ENCODE data around the gene HPCAL1.

HPCAL1 gene

DNA sequence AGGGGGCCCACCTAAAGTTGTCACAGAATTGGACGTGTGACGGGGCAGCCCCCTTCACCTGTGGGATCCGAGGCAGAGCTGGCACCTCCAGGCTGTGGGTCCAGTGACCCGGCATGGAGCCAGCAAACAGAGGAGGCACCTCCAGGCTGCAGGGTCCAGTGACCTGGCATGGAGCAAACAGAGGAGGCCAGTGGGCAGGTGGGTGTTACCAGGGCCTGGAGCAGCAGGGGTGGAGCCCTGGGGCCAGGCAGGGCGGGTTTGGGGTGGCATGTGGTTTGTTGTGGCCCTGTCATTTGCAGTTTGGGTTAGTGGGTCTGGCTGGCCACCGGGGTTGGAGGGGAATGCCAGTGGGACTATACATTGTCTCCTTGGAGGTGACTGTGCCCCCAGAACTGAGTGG, 68.2 kb downstream of the HPCAL1 start:
- DNase-seq (ENCODE audit: low read depth): no peak

DNA sequence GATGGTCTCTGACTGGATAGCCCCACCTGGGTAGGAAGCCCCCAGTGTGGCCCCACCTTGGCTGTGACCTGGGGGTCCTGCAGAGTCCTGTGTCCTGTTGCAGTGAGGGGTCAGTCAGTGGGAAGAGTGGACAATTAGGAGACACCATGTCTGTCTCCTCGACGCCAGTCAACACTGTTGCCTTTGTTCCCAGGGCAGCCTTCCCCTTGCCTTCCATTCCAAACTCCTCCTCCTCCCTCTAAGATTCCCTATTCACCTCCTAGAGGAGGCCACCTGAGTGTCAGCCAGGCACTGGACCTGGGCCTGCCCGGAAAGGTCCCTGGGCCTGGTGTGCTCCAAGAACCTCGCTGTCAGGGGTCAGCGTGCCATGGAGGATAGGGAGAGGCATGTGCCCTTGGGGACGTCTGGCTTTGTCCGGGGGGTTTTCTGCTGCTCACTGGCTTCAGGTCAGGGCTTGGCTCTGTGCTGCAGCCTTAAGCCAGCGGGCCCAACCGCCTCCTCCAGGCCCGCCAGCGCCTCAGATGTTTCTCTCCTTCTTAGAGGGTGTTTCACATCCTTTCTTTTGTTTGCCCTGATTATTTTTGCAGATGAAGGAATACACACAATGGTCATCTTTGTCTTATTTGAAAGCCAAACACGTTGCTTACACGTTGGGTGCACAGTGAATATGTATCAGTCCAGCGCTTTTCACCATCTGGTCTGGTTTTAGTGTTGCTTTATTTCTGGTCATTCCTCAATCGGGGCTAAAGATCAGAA, 68.9 kb downstream of the HPCAL1 start:
- no peak for DNase-seq (ENCODE audit: low read depth)

DNA sequence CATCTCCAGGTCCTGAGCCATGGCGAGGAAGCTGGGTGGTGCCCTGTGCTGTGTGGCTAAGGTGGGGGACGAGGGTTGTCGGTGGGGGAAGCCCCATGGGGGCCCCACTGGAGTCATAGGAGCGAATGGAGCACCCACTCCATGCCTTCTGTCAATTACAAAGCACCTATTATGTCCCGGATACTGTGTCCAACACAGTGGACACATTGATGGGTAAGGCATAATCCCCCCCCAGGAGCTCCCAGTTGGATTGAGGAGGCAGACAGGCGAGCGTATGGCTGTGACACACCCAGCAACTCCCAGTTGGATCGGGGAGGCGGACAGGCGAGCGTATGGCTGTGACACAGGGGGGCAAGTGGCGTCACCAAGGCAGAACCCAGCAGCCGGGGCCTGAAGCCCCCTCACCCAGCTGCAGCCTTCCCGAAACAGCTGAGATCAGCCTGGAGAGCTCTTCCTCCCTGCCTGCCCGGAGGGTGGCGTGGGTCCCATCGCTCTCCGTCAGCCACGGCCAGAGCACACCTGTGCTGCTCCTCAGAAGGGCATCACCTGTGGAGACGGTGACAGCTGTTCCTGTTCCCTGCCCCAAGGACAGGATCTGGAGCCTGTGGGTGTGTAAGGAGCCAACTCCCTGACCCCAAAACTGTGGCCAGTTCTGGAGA, 69.6 kb downstream of the HPCAL1 start:
- DNase-seq (ENCODE audit: low read depth): no peak

- DNase-seq (ENCODE audit: low read depth): no peak
These were observed 70.1 kb downstream of the HPCAL1 start for GRCh38 chr2:10372862-10373240.

GRCh38 chr2:10373931-10374330, 71.2 kb downstream of the HPCAL1 start:
- no peak for DNase-seq (ENCODE audit: low read depth)

DNA sequence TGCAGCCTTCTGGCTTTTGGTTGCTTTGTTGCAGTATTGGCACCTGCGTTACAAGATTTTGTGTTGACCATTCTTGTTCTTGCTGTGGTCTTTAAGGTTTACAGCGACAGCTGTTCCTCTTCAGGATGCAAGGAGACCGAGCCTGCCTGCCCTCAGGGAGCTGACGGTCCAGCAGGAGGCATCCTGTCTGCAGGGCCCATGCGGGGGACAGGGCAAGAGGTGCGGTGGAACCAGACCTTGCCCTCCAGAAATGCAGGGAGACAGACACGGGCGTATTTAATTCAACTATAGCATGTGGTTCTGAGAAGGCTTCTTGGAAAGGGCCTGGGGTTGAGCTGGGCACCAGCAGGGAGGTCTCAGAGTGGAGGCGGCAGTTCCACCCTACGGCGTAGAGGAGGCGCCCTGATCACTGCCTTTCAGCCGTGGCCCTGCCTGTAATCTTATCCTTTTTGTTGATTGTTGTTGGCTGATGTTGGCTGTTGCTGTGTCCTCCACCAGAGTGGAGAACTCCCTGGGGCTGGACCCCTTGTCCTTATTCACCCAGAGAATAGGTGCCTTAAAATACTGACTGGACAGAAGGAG, 71.7 kb downstream of the HPCAL1 start:
- no peak for DNase-seq (ENCODE audit: low read depth)

DNA sequence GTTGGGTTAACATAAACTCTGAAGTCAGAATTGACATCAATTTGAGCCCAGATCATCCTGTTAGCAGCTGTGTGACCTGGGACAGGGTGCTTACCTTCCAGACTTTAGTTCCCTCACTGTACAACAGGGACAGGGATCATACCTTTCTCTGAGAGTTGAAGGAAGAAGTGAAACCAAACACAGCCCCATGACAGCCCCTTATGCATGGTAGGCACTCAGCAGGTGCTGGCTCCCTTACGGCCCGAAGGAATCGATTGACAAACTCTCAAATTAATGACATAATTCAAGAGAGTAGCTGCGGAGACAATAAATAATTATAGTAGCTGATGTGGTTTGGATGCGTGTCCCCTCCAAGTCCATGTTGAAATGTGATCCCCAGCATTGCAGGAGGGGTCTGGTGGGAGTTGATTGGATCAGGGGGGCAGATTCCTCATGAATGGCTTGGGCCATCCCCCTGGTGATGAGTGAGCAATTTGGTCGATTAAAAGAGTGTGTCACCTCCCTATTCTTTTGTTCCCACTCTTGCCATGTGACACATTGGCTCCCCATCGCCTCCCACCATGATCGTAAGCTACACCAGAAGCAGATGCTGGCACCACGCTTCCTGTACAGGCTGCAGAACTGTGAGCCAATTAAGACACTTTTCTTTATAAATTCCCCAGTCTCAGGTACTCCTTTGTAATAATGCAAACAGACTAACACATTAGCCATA, 73.0 kb downstream of the HPCAL1 start:
- no peak for DNase-seq (ENCODE audit: low read depth)

DNA sequence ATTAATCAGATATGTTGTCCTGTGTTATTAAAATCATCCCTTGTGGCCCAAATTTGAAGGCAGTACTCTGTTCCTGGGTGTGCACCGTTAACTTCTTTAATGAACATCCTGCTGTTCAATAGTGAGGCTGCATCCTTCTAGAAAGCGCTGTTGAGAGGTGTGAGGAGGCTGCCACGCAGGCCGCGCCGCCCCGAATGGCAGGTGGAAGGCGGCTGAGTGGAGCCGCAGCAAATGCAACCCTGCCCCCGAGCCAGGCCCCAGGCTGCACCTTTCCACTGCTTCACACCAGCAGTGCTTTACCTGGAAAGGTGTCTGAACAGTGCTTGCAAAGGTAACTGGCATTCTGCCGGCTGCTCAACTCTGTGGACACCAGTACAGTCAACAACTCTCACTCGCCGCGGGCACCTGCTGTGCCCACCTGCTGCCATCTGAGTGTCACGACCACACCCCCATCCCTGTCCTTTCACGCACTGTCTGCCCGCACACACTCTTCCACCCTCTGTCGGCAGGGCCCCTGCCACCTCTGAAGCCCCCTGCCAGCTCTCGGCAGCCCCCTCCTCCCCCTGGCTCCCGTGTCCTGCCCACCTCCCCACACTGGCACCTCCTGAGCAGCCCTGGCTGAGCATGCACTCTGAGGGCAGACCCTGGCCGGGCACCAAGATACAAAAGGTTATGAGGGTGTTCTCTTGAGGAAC, 74.5 kb downstream of the HPCAL1 start:
- DNase-seq (ENCODE audit: low read depth): no peak

- no peak for DNase-seq (ENCODE audit: low read depth)
These were observed 75.0 kb downstream of the HPCAL1 start for GRCh38 chr2:10377747-10378085.

DNA sequence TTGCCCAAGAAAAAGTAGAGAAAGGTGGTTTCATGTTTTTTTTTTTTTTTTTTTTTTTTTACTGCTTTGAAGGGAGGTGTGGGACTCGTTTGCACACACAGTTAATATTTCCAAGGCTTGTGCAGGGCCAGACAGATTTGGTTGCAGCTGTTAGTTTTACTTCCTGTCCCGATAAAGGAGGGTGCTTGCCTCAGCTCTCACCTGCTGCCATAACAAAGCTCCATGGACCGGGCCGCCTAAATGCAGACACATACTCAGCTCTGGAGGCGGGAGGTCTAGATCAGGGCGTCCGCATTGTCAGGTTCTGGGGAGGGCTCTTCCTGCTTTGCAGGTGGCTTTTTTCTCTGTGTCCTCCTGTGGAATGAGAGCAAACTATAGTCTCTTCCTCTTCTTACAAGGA, 75.5 kb downstream of the HPCAL1 start:
- DNase-seq (ENCODE audit: low read depth): no peak

DNA sequence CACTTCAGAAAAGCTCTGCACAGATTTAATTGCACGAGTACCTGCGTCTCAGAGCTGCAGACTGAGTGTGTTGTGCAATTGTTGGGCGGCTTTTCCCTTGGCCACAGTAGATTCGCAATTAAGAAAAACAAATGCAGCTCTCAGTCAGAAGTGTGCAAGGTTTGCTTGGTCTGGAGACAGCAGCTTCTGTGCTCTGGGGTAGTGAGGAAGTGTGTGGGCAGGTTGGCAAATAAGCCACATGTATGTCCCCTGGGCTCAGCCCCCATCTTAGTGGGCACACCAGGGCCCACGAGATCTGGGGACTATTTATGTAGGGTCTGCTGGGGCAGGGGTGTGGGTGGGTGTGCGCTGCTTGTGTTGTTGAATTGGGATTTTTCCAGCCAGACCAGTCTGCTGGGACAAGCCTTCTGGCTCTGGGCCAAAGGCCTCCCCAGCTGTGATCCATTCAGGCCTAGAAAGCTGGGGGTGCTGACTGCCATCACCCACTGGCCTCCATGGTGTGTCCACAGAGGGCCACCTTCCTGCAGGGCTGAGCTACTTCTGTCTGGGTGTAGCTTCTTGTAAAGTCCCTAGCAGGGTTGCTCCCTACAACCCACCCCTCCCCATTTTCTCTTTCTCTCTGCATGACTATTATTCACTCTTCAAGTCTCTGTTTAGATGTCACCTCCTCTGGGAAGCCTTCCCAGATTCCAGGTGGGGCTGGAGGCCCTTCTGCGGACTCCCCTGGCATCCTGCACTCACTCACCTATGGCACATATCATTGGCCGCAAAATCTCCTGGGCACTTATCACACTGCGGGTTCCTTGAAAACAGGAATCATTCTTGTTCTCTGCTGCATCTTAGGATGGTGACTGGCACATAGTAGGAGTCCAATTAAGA, 77.6 kb downstream of the HPCAL1 start:
- no peak for DNase-seq (ENCODE audit: low read depth)

DNA sequence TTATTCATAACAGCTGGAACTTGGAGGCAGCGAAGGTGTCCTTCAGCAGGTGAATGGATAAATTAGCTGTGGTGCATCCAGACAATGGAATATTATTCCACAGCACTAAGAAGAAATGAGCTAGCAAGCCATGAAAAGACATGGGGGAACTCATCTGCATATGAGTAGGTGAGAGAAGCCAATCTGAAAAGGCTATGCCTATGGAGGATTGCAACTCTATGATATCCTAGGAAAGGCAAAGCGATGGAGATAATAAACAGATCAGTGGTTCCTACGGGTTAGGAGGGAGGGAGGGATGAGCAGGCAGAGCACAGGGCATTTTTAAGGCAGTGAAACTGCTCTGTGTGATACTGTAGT, 79.3 kb downstream of the HPCAL1 start:
- DNase-seq (ENCODE audit: low read depth): no peak

DNA sequence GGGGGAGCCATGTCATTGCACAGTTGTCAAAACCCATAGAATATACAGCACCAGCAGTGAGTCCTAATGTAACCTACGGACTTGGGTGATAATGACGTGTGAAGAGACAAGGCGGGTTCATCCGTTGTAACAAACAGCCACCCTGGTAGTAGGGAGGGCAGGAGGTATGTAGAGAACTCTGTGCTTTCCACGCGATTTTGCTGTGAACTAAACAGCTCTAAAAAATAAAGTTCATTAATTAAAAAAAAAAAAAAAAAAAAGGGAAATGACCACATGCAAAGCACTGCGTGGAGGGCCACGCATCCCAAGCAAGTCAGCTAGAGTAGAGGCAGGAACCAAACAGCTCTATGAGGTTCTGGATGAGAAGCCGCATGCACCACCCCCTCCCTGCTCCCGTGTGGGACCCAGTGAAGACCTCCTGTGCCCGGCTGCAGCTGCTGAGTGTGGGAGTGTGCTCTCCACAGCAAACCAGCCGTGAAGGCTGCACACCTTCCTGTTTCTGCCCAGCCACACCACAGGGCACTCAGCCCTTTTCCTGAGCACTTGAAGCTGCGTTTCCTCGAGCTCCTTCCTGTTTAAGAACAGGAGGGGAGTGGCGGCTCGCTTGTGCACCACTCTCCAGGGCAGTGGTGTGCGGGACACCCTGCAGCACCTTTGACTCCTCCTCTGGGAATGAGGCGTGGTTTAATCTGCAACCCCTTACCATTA, 79.8 kb downstream of the HPCAL1 start:
- DNase-seq (ENCODE audit: low read depth): peak; percentile 44

- no peak for DNase-seq (ENCODE audit: low read depth)
These were observed 81.4 kb downstream of the HPCAL1 start for GRCh38 chr2:10383960-10384734.

DNA sequence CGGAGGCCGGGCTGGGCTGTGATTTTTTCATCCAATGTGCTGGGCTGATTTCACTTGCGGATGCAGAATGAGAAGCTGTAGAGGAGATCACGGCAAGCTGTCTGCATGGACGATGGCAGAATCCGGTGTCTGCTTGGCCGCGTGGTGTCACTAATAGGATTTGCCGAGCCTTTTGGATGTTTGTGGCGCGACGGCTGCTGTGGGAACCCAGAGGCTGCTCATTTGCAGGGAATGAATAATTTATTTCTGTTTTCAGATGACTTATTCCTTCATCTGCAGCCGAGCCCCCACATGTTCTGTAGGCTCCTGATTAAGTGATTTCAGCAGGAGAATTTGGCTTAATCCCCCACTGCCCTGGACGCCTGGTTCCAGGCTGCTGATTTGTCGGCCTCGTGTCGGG, 82.8 kb downstream of the HPCAL1 start:
- no peak for DNase-seq (ENCODE audit: low read depth)

- DNase-seq (ENCODE audit: low read depth): no peak
These were observed 83.4 kb downstream of the HPCAL1 start for GRCh38 chr2:10385933-10386773.

DNA sequence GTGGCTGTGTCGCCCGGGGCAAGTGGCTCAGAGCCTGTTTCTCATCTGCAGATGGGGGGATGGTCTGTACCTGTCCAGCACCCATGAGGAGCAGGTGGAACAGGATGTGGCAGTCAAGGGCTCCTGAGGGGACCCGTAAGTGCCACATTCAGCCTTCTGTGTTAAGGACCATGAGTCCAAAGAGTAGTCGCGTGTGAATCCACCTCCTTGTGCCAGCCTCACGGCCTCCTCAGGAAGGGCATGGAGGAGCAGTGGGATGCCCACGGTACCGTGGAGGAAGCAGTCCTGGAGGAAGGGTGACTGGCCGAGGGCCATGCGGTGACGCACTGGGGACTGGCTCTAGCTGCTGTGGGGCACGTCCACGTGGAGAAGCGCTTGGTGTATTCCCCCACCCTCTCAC, 84.3 kb downstream of the HPCAL1 start:
- DNase-seq (ENCODE audit: low read depth): no peak

GRCh38 chr2:10388954-10389560, 86.4 kb downstream of the HPCAL1 start:
- DNase-seq (ENCODE audit: low read depth): no peak

DNA sequence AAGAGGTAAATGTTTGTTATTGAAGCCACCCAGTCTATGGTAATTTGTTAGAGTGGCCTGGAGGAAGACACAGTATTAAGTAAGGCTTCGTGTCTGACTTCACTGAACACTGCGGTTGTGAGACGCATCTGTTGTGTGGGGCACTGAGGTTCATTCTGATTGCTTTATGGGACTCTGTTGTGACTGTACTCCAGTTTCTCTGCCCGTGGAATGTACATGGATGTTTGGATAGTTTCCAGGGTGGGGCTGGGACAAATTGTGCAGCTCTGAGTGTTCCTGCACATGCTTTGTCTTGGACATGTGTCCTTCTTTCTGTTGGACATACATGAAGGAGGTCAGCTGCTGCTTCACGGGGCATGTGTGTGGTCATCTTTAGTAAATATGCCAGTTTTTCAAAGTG, 86.9 kb downstream of the HPCAL1 start:
- DNase-seq (ENCODE audit: low read depth): no peak

Data from CMK (cell line).